Measurements from ENCODE around the gene CHRNB1. TPM values are rescaled to one million over a fixed set of nuclear protein-coding genes. Genes with fewer than 3 reads are reported as not detected.

The CHRNB1 gene
- total RNA-seq, 1 donor: 6.1 TPM

- H3K4me3 ChIP-seq (ENCODE audit: low read depth, low read length): no peak overlapping the region
- TF ChIP-seq CTCF (IDR thresholded peaks at IDR 0.05; ENCODE audit: insufficient read depth, low read length): no peak
- no peak for DNase-seq (ENCODE audit: low read depth)
Observed at GRCh38 chr17:7415784-7416183, 29.1 kb upstream of the CHRNB1 start.

GRCh38 chr17:7416323-7416722, 28.5 kb upstream of the CHRNB1 start:
- no peak for DNase-seq (ENCODE audit: low read depth)
- no peak for TF ChIP-seq CTCF (IDR thresholded peaks at IDR 0.05; ENCODE audit: insufficient read depth, low read length)
- H3K4me3 ChIP-seq (ENCODE audit: low read depth, low read length): no peak overlapping the region

GRCh38 chr17:7417056-7417655, 27.7 kb upstream of the CHRNB1 start:
- no peak for TF ChIP-seq CTCF (IDR thresholded peaks at IDR 0.05; ENCODE audit: insufficient read depth, low read length)
- DNase-seq (ENCODE audit: low read depth): no peak
- no peak overlapping the region for H3K4me3 ChIP-seq (ENCODE audit: low read depth, low read length)

GRCh38 chr17:7418472-7419152, 26.2 kb upstream of the CHRNB1 start:
- no peak for DNase-seq (ENCODE audit: low read depth)
- no peak for TF ChIP-seq CTCF (IDR thresholded peaks at IDR 0.05; ENCODE audit: insufficient read depth, low read length)
- no peak overlapping the region for H3K4me3 ChIP-seq (ENCODE audit: low read depth, low read length)

- no peak within 1 kb of the TSS for H3K4me3 ChIP-seq (ENCODE audit: low read depth, low read length)
- no peak for TF ChIP-seq CTCF (IDR thresholded peaks at IDR 0.05; ENCODE audit: insufficient read depth, low read length)
- DNase-seq (ENCODE audit: low read depth): no peak
Observed at GRCh38 chr17:7419819-7420610, 24.8 kb upstream of the CHRNB1 start, which contains the start of gene SPEM1. SPEM1 (plus strand) TSS chr17:7420324; CDS start chr17:7420385, 61 bp downstream.

GRCh38 chr17:7421186-7421585, 23.7 kb upstream of the CHRNB1 start:
- TF ChIP-seq CTCF (IDR thresholded peaks at IDR 0.05; ENCODE audit: insufficient read depth, low read length): no peak
- DNase-seq (ENCODE audit: low read depth): no peak
- H3K4me3 ChIP-seq (ENCODE audit: low read depth, low read length): no peak overlapping the region

All from fibroblast of the aortic adventitia (primary cell).